HG03442 (cell line): ENCODE results near the gene WIPF1.

Experiments used
- ATAC-seq: cut with Tn5 transposase; IDR thresholded peaks from one replicate; pipeline ENCODE4 v1.9.1; 2021; ENCODE audit warnings: mild to moderate bottlenecking, moderate library complexity; ENCODE audit not compliant: unreplicated experiment

Gene WIPF1

GRCh38 chr2:174546519-174547506, 50.8 kb downstream of the WIPF1 start:
- ATAC-seq = no peak

- ATAC-seq = no peak
Observed at GRCh38 chr2:174545240-174545639, 52.4 kb downstream of the WIPF1 start.

GRCh38 chr2:174544802-174545201, 52.8 kb downstream of the WIPF1 start:
- ATAC-seq = no peak

GRCh38 chr2:174544156-174544555, 53.4 kb downstream of the WIPF1 start:
- ATAC-seq = no peak

- no peak for ATAC-seq
Observed at GRCh38 chr2:174540893-174541292, 56.7 kb downstream of the WIPF1 start.

- ATAC-seq = peak; percentile 46
Observed at GRCh38 chr2:174535757-174536703, 61.6 kb downstream of the WIPF1 start.

GRCh38 chr2:174535083-174535482, 62.5 kb downstream of the WIPF1 start:
- no peak for ATAC-seq

GRCh38 chr2:174529916-174530315, 67.7 kb downstream of the WIPF1 start:
- ATAC-seq = no peak

GRCh38 chr2:174527959-174528358, 69.6 kb downstream of the WIPF1 start:
- no peak for ATAC-seq

GRCh38 chr2:174527101-174527721, 70.4 kb downstream of the WIPF1 start:
- ATAC-seq = no peak

- no peak for ATAC-seq
Observed at GRCh38 chr2:174524527-174524926, 73.1 kb downstream of the WIPF1 start.

- ATAC-seq = no peak
Observed at GRCh38 chr2:174522553-174522952, 75.1 kb downstream of the WIPF1 start.

- no peak for ATAC-seq
Observed at GRCh38 chr2:174518395-174518794, 79.2 kb downstream of the WIPF1 start.

- no peak for ATAC-seq
Observed at GRCh38 chr2:174516501-174517378, 80.9 kb downstream of the WIPF1 start.

GRCh38 chr2:174512345-174512744, 85.3 kb downstream of the WIPF1 start:
- no peak for ATAC-seq

GRCh38 chr2:174511580-174512260, 85.9 kb downstream of the WIPF1 start:
- no peak for ATAC-seq

- ATAC-seq = no peak
Observed at GRCh38 chr2:174510583-174511189, 86.9 kb downstream of the WIPF1 start.
